Smooth muscle cell (in vitro differentiated cells): ENCODE data around the gene RTP3. TPM values are rescaled to one million over a fixed set of nuclear protein-coding genes. Genes with fewer than 3 reads are reported as not detected.

Source experiments
- DNase-seq: peaks from one replicate; lab custom pipeline; 2025; ENCODE audit not compliant: unreplicated experiment; lab: John Stamatoyannopoulos, UW
- H2AFZ ChIP-seq: fragments of 200-600 bp; sonication (generic); 2 replicates; pipeline ENCODE4 v1.6.0; 2016; ENCODE audit warnings: antibody characterized with exemption, low read depth, mild to moderate bottlenecking
- H3F3A ChIP-seq: fragments of 200-600 bp; sonication (generic); 2 replicates; pipeline ENCODE4 v1.6.0; 2017; ENCODE audit warnings: antibody characterized with exemption, low read depth
- H3K27ac ChIP-seq: fragments of 200-600 bp; sonication (generic); 2 replicates; pipeline ENCODE4 v1.5.1; 2016; ENCODE audit warnings: low read depth, mild to moderate bottlenecking
- H3K27me3 ChIP-seq: fragments of 200-600 bp; sonication (generic); 2 replicates; pipeline ENCODE4 v1.6.1; 2016; ENCODE audit warnings: low read depth, mild to moderate bottlenecking
- H3K36me3 ChIP-seq: fragments of 200-600 bp; sonication (generic); 2 replicates; pipeline ENCODE4 v1.5.1; 2016; ENCODE audit warnings: low read depth
- H3K4me1 ChIP-seq: fragments of 200-600 bp; sonication (generic); 2 replicates; pipeline ENCODE4 v1.5.1; 2016; ENCODE audit warnings: low read depth
- H3K4me2 ChIP-seq: fragments of 200-600 bp; sonication (generic); 2 replicates; pipeline ENCODE4 v1.6.0; 2016; ENCODE audit warnings: mild to moderate bottlenecking
- H3K4me3 ChIP-seq: fragments of 200-600 bp; sonication (generic); 2 replicates; pipeline ENCODE4 v1.5.1; 2016; ENCODE audit warnings: mild to moderate bottlenecking
- H3K79me2 ChIP-seq: fragments of 200-600 bp; sonication (generic); 2 replicates; pipeline ENCODE4 v1.6.0; 2016; ENCODE audit warnings: low read depth, mild to moderate bottlenecking
- H3K9ac ChIP-seq: fragments of 200-600 bp; sonication (generic); 2 replicates; pipeline ENCODE4 v1.6.0; 2016; ENCODE audit warnings: low read depth
- H3K9me3 ChIP-seq: fragments of 200-600 bp; sonication (generic); replicated peaks from 2 replicates; pipeline ENCODE4 v1.5.1; 2016; ENCODE audit warnings: low read depth
- H4K20me1 ChIP-seq: fragments of 200-600 bp; sonication (generic); 2 replicates; pipeline ENCODE4 v1.6.0; 2016; ENCODE audit warnings: low read depth
- CTCF ChIP-seq: fragments of 200-600 bp; sonication (generic); IDR thresholded peaks from 2 replicates; pipeline ENCODE4 v1.5.1; 2017; ENCODE audit warnings: borderline replicate concordance, mild to moderate bottlenecking, antibody characterized with exemption; ENCODE audit not compliant: insufficient read depth, poor library complexity, severe bottlenecking
- WGBS: methylation state at CpG from one replicate; pipeline ENCODE4 v1.1.7; 2016; ENCODE audit warnings: low lambda C conversion rate; 5-methylcytosine and 5-hydroxymethylcytosine counted together
- polyA plus RNA-seq: library from polyadenylated mRNA; unstranded; fragments of >200 nt; fragmentation: Nextera tagmentation; extraction: Ambion mirVana; gene quantifications from 2 replicates; pipeline ENCODE4 v1.2.1, GENCODE V29; 2016
- total RNA-seq: library from RNA; depleted of rRNA; stranded (reverse); fragments of >200 nt; gene quantifications from 2 replicates; pipeline ENCODE4 v1.2.3, GENCODE V29; 2014

RTP3 gene
- total and polyA plus RNA-seq, 2 experiments from 2014 or later = 0.19 TPM; not detected in 1

DNA sequence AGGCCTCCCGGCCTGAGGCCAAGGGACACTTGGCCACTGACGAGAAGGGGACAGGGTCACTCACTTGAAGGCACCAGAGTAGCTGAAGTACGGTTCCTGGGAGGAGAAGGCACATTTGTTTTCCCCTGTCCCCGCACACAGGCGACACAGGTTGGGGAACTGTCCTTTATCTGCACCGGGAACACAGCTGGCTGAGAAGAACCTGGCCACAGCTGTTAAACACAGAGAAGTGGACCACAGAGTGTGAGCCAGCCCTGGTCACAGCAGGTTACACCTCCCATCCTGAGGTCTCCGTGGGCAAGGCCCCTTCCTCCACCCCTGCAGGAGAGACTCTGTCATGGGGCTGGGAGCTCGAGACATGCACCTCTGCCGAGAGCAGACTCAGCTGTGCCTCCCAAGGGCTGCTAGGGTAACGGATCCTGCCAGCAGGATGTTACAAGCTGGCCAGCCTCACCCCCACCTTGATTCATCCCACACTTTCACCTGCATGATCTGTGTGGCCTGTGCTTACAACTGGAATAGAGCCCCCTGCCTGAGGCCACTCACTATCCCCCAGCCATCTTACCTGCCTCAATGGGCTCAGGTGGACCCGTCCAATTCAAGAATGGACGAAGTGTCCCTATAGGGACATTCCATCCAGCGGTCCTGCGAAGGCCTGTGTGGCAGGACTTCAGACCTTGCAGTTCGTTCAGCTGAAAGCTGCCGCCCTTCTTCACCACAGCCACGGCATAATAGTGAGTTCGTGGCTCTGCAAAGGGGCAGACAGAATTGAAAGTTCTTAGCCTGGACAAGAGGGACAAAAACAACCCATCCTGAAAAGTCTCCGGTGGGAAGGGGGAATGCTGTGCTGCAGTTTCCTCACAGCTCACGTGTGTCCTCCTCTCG, 42.3 kb upstream of the RTP3 start:
- H3K27ac ChIP-seq = no peak overlapping the region
- H3K4me2 ChIP-seq = no peak overlapping the region
- H3K9me3 ChIP-seq = no peaks in the 10 kb centered on the region
- H2AFZ ChIP-seq = no peak overlapping the region
- H4K20me1 ChIP-seq = no peaks in the 10 kb centered on the region
- H3F3A ChIP-seq = no peaks in the 10 kb centered on the region
- H3K79me2 ChIP-seq = no peaks in the 10 kb centered on the region
- WGBS = 94% methylated on average over 21 of the region's 21 CpGs
- H3K4me1 ChIP-seq = no peaks in the 10 kb centered on the region
- peaks cover 18% of the 10 kb centered on the region for H3K27me3 ChIP-seq
- no peaks in the 10 kb centered on the region for H3K36me3 ChIP-seq
- no peak overlapping the region for H3K9ac ChIP-seq
- TF ChIP-seq CTCF = no peak
- H3K4me3 ChIP-seq = no peak overlapping the region
- no peak for DNase-seq

- Histone ChIP-seq H3K79me2 (no peaks in the 10 kb centered on the region), H3K36me3 (no peaks in the 10 kb centered on the region), H3K27me3 (peaks cover 18% of the 10 kb centered on the region), H4K20me1 (no peaks in the 10 kb centered on the region), H3K4me3 (no peak overlapping the region), H3K4me2 (no peak overlapping the region), H2AFZ (no peak overlapping the region), H3F3A (no peaks in the 10 kb centered on the region), H3K27ac (no peak overlapping the region), H3K9me3 (no peaks in the 10 kb centered on the region), H3K4me1 (no peaks in the 10 kb centered on the region), H3K9ac (no peak overlapping the region)
- WGBS = 95% methylated on average over 14 of the region's 14 CpGs
- DNase-seq = no peak
- no peak for TF ChIP-seq CTCF
Measured at GRCh38 chr3:46456118-46456517, 41.7 kb upstream of the RTP3 start.

DNA sequence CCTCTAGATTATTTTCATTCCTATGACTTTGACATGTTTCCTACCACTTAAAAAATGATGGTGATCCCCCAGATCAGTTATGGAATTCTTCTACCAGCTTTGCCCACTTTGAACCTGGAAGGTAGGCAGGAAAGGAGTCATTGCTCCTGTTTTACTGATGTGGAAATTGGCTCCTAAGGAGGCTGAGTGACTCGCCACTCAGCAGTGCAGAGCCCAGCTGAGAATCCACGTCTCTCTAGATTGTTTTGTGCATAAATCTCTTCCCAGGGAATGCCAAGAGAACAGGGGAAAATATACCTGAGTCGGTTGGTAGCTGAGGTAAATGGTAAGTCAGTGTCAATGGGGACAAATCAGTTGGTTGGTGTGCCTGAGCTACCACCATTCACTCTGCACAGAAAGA, 37.7 kb upstream of the RTP3 start:
- no peak overlapping the region for H2AFZ ChIP-seq
- H4K20me1 ChIP-seq = no peaks in the 10 kb centered on the region
- H3K9ac ChIP-seq = no peak overlapping the region
- H3K4me2 ChIP-seq = no peak overlapping the region
- no peak overlapping the region for H3K27ac ChIP-seq
- peaks cover 24% of the 10 kb centered on the region for H3K27me3 ChIP-seq
- no peaks in the 10 kb centered on the region for H3K36me3 ChIP-seq
- H3K79me2 ChIP-seq = no peaks in the 10 kb centered on the region
- 66% methylated on average over 3 of the region's 3 CpGs for WGBS
- no peak for TF ChIP-seq CTCF
- H3K4me1 ChIP-seq = no peaks in the 10 kb centered on the region
- no peaks in the 10 kb centered on the region for H3F3A ChIP-seq
- no peaks in the 10 kb centered on the region for H3K9me3 ChIP-seq
- DNase-seq = no peak
- no peak overlapping the region for H3K4me3 ChIP-seq

GRCh38 chr3:46462111-46462510, 35.7 kb upstream of the RTP3 start:
- no peak for TF ChIP-seq CTCF
- Histone ChIP-seq H2AFZ (no peak overlapping the region), H3K9me3 (no peaks in the 10 kb centered on the region), H3K27ac (no peak overlapping the region), H3K4me3 (no peak overlapping the region), H3K4me2 (no peak overlapping the region), H3K27me3 (peaks cover 32% of the 10 kb centered on the region), H3F3A (no peaks in the 10 kb centered on the region), H3K4me1 (no peaks in the 10 kb centered on the region), H3K36me3 (no peaks in the 10 kb centered on the region), H3K9ac (no peak overlapping the region), H3K79me2 (no peaks in the 10 kb centered on the region), H4K20me1 (no peaks in the 10 kb centered on the region)
- WGBS = 79% methylated on average over 3 of the region's 3 CpGs
- DNase-seq = no peak
